IPS-NIHi7 (cell line): ENCODE measurements around the gene CD69.
A peak's percentile ranks its signal among the peaks of the same experiment; 100 is the strongest.
"Not testable (repeated sequence)": the region's sequence is repeated elsewhere in the genome, so short reads cannot be mapped to it uniquely, and the experiment has no call there.

Source experiments
- DNase-seq: peaks from one replicate; pipeline ENCODE4 v3.0.0; 2012; ENCODE audit warnings: mixed read lengths; ENCODE audit errors: extremely low spot score

The CD69 gene

DNA sequence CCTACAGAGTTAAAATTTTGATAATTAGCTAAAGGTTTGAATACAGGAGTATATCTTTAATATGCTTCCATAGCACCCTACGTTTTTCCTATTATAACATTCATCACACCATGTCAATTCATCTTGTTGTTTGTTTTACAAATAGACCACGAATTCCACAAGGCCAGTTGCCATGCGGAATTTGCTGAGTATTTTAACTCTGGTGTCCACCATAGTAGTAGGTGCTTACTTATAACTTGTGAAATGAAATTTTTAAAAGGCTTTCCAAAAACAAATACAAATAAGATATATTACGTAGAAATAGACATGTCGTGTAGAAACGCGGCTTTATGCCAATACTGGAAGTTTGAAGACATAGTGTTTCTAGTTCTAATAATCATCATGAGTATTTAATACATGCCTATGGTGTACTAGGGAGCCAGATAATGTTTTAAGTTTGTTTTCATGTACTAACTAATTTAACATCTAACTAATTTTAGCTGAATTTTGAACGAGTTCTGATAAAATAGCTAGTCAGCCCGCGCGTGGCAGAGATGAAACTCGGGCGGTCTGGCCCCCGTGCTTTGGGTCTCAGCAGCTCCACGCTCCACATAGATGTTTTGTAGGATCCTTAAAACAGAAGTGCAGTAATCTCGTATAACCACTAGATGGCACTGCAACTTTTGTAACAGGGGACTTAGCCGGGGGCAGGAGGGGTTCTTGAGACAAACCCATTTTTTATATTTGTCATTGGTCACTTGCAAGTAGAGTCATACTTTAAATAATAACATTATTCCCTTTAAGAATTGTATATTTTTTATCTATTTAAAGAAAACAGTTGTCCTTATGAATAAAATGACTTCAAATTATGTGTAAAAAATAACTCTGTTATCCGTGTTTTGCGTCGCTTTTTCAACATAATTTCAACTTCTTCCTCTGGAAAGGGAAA is 10.2 kb downstream of the CD69 start:
- peak; percentile 72 for DNase-seq

DNA sequence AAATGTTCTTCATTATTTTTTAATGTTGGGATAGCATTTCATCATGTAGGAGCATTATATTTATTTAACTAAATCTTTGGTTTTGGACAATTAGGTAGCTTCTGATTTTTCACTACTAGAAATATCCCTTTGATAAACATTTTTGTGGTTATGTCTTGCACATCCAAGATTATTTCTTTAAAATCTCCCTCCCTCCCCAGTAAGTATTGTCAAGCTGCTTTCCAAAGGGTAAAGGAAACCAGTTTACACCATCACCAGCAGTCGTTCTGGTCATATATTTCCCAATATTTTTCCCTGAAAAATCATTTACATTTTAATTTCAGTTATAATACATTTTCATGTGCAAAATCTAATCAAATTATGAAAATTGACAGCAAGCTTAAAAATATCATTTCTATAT is 11.1 kb downstream of the CD69 start:
- no peak for DNase-seq

DNA sequence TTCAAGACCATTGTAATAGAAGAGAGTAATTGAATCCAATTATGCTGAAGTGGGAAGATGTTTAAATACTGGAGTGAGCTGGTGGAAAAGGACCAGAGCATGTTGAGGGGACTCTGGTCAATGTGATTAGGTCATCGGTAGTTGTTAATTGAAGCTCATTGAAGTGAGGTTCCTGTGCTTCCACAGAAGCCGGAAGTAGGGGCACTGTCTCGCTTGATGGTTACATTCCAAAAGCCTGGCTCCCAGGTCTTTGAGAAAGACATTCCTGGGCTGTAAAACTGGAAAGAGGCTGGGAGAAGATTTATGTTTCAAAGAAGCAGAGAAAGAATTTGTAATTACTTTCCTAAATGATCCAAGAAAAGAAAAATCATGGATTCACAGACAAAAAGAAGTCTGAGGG is 15.5 kb downstream of the CD69 start:
- DNase-seq, result no peak

DNA sequence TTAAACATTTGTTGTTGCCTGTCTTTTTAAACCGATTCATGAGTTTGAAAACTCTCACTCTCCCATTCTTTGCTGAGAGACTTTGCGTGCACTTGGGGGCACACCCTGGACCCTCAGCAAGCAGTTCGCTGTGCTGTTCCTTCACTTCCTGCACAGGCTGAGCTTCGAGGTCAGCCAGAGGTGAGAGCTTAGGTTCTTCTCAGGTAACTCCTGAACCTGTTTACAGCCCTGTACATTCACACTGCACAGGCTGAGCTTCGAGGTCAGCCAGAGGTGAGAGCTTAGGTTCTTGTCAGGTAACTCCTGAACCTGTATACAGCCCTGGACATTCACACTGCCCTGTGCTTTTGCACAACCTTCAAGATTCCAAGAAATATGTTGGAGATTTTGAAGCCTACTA is 18.0 kb downstream of the CD69 start:
- DNase-seq, result no peak

DNA sequence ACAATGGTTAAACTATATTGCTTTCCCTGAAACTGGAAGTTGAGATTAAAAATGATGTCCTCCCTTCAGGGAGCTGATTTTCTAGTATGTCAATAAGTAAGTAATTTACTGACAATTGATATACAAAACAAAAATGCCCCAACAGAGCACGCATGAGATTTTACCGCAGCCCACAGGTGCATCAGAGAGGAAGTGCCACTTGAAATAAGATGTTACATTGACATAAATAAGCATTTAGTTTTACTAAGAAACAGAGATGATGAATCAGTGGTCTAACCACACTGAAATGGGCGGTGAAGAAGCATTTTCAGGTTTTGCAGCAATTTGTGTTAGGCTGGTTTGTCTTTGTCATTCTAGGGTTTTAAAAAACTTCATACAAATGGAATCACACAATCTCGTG is 19.0 kb downstream of the CD69 start:
- no peak for DNase-seq

DNA sequence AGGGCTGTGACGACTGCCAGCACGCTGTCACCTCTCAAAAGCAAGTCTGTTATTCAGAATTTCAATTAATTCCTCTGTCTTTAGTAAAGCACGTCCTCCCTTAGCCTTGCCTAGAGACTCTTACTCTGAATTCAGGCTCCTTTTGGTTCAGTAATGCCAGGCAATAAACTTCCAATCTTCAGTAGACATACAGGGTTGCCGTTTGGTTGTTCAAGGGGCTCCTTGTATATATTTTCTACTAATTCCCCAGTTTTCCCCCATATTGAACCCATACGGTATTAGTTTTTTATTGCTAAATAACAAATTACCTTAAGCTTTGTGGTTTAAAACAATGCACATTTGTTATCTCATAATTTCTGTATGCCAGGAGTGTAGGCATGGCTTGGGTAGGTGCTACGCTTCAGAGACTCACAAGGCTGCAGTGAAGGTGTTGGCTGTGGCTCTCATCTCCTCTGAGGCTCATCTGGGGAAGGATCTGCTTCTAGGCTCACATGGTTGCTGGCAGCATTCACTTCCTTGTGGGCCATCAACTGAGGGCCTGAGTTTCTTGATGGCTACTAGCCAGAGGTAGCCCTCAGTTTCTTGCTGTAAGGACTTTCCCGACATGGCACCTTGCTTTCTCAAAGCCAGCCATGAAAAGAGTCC is 20.5 kb downstream of the CD69 start:
- DNase-seq, result no peak

DNA sequence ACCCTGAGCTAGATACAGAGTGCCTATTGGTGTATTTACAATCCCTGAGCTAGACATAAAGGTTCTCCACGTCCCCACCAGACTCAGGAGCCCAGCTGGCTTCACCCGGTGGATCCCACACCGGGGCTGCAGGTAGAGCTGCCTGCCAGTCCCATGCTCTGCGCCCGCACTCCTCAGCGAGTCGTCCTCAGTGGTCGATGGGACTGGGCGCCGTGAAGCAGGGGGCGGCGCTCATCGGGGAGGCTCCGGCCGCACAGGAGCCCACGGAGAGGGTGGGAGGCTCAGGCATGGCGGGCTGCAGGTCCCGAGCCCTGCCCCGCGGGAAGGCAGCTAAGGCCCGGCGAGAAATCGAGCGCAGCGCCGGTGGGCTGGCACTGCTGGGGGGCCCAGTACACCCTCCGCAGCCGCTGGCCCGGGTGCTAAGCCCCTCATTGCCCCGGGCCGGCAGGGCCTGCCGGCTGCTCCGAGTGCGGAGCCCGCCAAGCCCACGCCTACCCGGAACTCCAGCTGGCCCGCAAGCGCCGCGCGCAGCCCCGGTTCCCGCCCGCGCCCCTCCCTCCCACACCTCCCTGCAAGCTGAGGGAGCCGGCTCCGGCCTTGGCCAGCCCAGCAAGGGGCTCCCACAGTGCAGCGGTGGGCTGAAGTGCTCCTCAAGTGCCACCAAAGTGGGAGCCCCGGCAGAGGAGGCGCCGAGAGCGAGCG is 21.1 kb downstream of the CD69 start:
- not testable (repeated sequence) for DNase-seq

DNA sequence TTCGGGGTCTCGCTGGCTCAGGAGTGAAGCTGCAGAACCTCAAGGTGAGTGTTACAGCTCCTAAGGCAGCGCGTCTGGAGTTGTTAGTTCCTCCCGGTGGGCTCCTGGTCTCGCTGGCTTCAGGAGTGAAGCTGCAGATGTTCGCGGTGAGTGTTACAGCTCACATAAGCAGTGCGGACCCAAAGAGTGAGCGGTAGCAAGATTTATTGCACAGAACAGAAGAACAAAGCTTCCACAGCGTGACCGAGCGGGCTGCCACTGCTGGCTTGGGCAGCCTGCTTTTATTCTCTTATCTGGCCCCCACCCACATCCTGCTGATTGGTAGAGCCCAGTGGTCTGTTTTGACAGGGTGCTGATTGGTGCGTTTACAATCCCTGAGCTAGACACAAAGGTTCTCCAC is 21.8 kb downstream of the CD69 start:
- DNase-seq, result not testable (repeated sequence)

DNA sequence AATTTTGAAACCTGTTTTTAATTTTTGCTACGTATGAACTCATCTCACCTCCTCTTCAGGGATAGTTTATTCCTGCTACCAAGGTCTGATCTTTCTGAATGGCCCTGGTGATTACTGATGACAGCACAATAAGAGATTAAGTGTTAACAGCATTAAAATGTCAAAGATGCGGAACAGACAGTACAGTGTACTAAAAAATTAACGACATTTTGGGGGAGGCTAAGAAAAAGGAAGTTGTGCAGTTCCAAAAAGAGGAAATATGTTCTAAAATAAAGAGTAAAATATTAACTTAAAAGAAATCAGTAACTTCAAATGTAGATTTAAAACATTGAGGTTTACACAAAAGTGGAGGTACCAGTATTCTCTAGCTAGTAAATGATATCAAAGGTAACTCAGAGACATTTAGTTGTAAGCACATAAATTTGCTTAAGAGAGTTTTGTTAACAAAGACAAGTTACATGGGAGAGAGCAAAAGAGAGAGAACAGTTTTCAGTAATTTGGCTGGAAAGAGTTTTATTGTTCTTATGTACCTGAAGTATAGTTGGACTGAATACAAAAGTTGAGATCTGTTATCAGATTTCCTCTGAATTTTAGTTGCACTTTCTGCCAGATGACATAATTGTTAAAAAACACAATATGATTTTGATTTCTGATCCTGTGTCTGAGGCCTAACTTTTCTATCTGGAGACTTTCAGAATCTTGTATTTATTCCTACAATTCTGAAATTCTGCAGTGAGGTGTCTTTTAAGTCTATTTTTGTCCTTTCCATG is 23.6 kb downstream of the CD69 start:
- no peak for DNase-seq

DNA sequence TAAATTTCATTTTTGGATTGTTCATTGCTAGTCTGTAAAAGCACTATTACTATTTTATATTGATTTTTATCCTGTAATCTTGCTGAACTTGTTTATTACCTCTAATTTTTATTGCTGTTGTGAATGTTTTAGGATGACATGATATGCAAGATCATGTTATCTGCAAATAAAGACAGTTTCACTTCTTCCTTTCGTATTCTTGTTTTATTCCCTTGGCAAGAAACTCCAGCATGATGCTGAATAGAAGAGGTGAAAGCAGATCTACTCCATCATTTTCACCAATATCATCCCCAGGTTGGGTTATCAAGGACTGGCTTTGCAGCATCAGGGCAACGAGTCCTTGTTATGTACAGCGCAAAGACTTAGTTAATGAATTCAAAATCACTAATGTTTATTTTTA is 25.1 kb downstream of the CD69 start:
- DNase-seq, result no peak

DNA sequence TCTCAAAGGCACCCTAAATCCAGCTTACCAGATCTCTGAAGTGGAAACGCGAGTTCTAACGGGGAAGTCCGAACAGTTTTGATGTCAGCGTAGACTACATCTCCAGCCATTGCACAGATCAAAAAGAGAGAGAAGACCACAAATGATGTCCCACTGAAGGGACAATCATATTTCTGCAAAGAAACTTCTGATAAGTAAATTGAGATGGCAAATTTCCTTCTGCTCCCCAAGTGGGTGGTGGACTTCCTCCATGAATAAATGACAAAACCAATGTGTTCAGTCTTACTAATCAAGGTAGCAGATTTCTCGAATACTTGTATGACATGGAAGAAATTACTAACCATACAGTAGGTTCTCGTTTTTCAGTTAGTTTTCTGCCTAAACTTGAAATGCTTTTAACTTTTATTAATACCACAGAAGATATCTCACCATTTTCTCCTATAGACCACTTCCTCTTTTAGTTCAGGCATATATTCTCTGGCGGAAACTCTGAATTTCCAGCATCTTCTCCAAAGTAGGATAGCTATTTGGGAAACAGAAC is 27.7 kb downstream of the CD69 start, which contains the start of gene CLECL1:
TSS of gene CLECL1 (minus strand) at position 177 of the 541 bp plus-strand sequence.
- DNase-seq, result no peak

DNA sequence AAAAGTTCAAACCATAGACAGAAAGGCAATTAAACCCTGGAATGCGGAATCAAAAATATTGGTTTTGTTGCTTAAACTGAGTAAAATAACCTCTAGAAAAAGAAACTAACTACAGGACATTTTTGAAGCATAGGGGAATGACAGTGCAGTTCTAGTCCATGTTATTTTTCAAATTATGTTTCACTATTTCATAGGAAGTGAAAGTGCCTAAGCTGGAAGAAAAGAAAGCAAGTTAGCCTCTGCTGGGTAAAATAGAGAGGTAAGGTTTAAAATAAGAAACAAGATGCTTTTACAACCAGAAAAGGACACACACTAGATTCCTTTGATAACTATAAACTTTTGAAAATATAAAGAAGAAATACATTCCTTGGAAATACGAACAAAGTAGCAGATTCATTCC is 28.9 kb downstream of the CD69 start:
- no peak for DNase-seq

DNA sequence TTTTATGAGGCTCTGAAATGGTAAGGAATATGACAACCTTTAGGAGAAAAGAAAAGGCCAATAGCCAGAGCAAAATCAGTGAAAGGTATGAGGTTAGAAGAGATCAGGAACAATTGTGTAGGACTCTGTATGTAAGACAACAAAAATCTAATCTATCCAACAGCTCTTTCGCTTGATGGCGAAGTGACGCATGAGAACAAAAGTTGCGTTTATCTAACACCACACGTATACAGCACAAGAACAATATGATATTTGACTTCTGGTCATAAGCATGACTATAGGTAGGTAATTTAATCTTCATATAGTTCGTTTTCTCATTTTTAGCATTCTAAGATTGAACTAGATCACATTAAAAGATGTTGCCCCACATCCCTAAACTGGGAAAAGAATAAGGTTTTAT is 29.3 kb downstream of the CD69 start:
- no peak for DNase-seq

DNA sequence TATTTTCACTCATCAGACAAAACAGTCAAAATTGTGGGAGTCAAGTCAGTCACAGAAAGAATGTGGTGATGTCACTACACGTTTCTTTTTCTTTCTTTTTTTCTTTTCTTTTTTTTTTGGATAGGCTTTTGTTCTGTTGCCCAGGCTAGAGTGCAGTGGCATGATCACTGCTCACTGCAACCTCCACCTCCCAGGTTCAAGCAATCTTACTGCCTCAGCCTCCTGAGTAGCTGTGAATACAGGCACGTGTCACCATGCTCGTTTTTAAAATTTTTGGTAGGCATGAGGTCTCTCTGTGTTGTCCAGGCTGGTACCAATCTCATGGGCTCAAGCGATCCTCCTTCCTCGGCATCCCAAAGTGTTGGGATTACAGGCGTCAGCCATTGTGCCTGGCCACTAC is 30.1 kb downstream of the CD69 start:
- no peak for DNase-seq

DNA sequence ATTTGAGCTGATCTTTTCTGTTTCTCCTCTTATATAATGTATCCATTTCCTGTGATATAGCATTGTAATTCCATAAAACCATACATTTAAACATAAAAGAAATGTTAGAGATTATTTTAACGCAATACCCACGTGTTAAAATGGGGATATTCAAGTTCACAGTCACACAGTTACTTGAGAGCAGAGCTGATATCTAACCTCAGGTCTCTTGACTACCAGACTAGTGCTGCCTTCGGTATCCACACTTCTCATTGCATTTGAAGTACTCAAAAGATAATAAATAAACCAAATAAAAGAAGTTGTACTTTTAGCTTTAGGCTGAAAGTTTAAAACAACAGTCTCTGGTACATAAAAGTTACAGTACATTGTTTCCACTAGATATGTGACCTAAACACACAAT is 30.7 kb downstream of the CD69 start:
- DNase-seq, result no peak

DNA sequence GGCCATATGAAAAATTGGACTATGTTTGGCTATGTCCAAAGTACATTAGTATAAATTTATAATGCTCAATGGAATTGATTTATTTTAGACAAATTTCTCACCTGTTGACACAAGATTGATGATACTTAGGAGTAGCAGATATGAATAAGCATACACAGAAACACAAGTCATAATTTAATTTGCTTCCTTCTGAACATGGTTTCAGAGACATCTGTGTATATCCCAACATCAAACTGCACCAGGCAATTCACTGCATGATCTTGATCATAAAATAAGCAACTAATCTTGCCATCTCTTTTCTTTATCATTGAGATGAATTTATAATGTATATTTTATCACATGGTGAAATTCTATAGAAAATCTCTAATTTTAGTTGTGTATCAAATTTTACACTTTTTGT is 31.6 kb downstream of the CD69 start:
- DNase-seq, result no peak

DNA sequence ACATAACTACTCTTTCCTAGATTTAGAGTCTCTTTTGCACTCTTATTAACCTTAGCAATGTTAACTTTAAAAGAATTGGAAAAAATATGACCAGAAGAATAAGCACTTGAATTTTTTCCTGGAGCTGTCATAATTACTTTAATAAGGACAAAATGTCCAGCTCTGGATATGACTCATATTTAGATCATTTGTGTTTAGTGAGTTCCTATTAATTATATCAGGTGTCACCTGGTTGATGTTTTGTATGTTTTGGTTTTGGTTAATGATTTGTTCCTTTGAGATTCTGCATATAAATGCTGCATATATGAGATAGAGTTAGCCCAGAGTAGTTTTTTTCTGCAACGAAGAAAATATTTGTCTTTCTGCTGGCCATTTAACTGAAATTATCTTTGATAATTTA is 32.9 kb downstream of the CD69 start:
- no peak for DNase-seq

DNA sequence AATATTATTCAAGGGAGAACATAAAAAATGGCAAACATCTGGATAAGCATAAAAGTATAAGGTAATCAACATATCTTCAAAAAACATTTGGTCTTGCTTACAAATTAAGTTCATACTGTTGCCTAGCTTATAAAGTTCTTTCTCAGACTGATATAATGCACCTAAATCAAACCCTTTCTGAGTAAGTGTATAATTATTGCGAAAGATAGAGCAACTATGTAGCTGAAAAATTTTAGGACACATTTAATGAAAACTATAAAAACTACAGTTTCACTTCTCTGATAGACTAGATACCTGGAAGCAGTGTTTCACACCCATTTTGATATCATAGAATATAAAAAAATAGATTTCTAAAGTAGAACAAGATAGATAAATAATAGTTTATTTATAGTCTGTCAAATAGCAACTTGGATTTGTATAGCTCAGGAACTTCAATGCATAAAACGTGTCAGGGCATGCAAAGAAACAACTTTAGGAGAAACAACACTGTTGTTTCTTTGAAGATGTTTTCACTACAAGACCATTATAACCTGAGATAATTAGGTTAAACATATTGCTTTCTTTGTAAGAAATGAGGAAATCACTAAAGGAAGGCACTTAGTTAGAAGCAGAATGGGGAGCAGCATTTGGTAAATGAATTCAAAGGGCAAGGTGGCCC is 35.4 kb downstream of the CD69 start:
- no peak for DNase-seq

DNA sequence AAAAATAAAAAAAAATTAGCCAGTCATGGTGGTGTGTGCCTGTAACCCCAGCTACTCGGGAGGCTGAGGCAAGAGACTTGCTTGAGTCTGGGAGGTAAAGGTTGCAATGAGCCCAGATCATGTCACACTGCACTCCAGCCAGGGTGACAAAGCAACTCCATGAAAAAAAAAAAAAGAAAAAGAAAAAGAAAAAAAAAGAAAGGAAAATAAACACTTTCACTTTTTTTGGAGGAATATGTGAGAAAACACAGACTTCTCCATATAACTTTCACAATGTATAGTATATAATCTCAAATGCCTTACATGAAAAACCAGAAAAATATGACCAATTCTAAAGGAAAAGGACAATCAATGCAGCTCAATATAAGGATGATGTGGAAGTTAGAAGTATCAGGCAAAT is 36.7 kb downstream of the CD69 start:
- no peak for DNase-seq

DNA sequence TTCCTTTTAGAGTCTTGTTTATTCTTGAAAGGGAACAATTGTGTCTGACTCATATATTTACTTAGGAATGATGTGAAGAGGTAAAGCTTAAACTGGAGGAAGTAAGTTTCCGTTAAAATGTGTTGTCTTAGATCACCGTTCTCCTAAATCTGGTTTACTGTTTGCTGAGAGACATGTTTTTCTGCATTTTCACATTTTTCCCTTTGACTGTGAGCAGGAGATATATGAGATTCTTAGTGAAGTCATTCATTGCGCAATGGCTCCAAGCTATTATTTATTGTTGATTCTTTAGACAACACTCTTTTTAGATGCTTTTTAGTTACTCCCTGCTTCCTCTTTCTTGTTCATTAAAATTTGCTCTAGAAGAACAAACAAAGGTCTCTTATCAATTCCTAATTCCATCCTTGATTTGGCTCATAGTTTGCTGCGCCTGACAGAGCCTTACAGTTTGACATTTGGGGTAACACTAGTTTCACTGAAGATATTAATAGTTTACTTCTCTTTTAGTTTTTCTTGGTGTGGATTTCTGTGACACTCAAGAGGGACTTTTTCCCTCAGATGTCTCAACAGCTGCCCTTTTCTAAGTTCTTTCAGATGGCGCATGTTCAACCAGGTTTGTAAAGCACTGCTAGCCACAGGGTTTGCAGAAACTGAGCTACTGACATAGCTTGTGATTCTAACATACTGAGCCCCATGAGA is 39.2 kb downstream of the CD69 start:
- DNase-seq, result no peak
